Measurements from ENCODE around the gene APH1A. TPM values are rescaled to one million over a fixed set of nuclear protein-coding genes. Genes with fewer than 3 reads are reported as not detected.

Gene APH1A
- total and polyA plus RNA-seq, 3 donors from 2014 or later: 64.0 to 102 (median 86.2) TPM

GRCh38 chr1:150269451-150269850, 635 bp upstream of the APH1A start:
- 22 to 31% methylated on average over 10 of the region's 10 CpGs for WGBS, 2 donors
- DNase-seq: no peak
- peak overlapping the region; percentile 84 to 98 for H3K4me3 ChIP-seq
- H3K36me3 ChIP-seq (ENCODE audit: low read depth, missing control alignments): no peaks in the 10 kb centered on the region
- intact Hi-C loops (cut with DNase I; ENCODE audit: low total_unique reads): no loop called here
- H3K4me1 ChIP-seq: peaks cover 19% of the 10 kb centered on the region
- H3K27me3 ChIP-seq: no peaks in the 10 kb centered on the region
- no peaks in the 10 kb centered on the region for H3K9me3 ChIP-seq
- peak overlapping the region; percentile 91 to 95 for H3K27ac ChIP-seq
- TF ChIP-seq CTCF (IDR thresholded peaks at IDR 0.05): no peak
- no peak for TF ChIP-seq POLR2A (IDR thresholded peaks at IDR 0.05)

- H3K4me3 ChIP-seq: peak overlapping the region; percentile 84 to 98
- TF ChIP-seq CTCF (IDR thresholded peaks at IDR 0.05) (no peak), POLR2A (IDR thresholded peaks at IDR 0.05) (no peak)
- H3K9me3 ChIP-seq: no peaks in the 10 kb centered on the region
- no peaks in the 10 kb centered on the region for H3K27me3 ChIP-seq
- no peaks in the 10 kb centered on the region for H3K36me3 ChIP-seq (ENCODE audit: low read depth, missing control alignments)
- H3K27ac ChIP-seq: peak overlapping the region; percentile 91 to 95
- peaks cover 19% of the 10 kb centered on the region for H3K4me1 ChIP-seq
- intact Hi-C loops (cut with DNase I; ENCODE audit: low total_unique reads): no loop called here
- peak; percentile 77 for DNase-seq
- WGBS, 2 donors: 0% methylated on average over 21 of the region's 21 CpGs
Observed at GRCh38 chr1:150268340-150268704, 494 bp downstream of the APH1A start.

GRCh38 chr1:150267896-150268295, 920 bp downstream of the APH1A start:
- intact Hi-C loops (cut with DNase I; ENCODE audit: low total_unique reads): no loop called here

GRCh38 chr1:150263549-150263948, 5.3 kb downstream of the APH1A start:
- H3K27me3 ChIP-seq: no peaks in the 10 kb centered on the region
- WGBS, 2 donors: 83% methylated on average over 6 of the region's 6 CpGs
- no peaks in the 10 kb centered on the region for H3K9me3 ChIP-seq
- peaks cover 33% of the 10 kb centered on the region for H3K4me1 ChIP-seq
- H3K36me3 ChIP-seq (ENCODE audit: low read depth, missing control alignments): no peaks in the 10 kb centered on the region
- TF ChIP-seq CTCF (IDR thresholded peaks at IDR 0.05) (no peak), POLR2A (IDR thresholded peaks at IDR 0.05) (no peak)
- no peak for DNase-seq
- intact Hi-C loops (cut with DNase I; ENCODE audit: low total_unique reads): no loop called here
- no peak overlapping the region for H3K4me3 ChIP-seq
- H3K27ac ChIP-seq: no peak overlapping the region

More at GRCh38 chr1:150267896-150268295, 920 bp downstream of the APH1A start:
- 11 to 25% methylated on average over 6 of the region's 6 CpGs for WGBS, 2 donors
- TF ChIP-seq CTCF (IDR thresholded peaks at IDR 0.05) (no peak), POLR2A (IDR thresholded peaks at IDR 0.05) (no peak)
- Histone ChIP-seq H3K4me1 (peaks cover 19% of the 10 kb centered on the region), H3K27me3 (no peaks in the 10 kb centered on the region), H3K9me3 (no peaks in the 10 kb centered on the region), H3K36me3 (ENCODE audit: low read depth, missing control alignments) (no peaks in the 10 kb centered on the region), H3K27ac (peak overlapping the region; percentile 91 to 95), H3K4me3 (peak overlapping the region; percentile 84 to 98)
- no peak for DNase-seq
